Measurements from ENCODE around the gene PTGIS.
"Not testable (repeated sequence)": the region's sequence is repeated elsewhere in the genome, so short reads cannot be mapped to it uniquely, and the experiment has no call there.

PTGIS gene

DNA sequence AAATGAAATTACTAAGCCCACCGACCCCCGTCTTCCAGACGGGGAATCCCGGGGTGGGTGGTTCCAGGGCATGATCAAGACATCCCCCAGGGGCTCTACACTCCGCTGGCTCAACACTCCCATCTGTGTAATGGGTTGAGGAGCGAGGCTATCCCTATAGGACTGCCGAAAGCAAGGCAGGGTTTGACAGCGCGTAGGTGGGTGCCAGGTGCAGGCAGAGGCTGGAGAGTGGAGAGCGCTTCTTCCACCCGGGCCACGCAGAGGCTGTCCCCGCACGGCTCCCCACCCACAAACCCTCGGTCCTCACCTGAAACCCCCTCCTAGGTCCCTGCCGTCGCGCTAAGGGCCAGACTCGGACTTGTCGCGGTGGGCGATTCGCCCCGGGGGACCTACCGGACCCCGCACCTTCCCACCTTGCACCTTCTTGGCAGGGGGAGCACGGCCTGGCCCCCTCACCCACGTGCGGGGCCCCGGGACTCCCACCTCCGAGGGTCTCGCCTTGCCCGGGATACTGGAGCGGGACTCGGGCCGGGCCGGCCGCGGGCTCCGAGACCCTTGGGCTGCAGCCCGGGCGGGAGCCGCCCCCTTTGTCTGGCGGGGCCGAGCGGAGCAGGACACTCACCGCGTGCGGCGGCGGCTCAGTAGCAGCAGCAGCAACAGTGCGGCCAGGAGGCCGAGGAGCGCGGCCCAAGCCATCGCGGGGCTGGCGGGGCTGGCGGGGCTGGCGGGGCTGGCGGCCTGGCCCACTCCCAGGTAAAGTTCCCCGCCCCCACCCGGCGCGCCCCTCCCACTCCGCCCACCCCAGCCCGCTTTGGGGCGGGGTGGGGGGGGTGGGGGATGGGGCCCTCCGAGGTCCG, at the start of gene PTGIS:
Gene PTGIS (minus strand): TSS at position 717 of the 857 bp plus-strand sequence. CDS start 21 bp downstream, at position 696.
- H3K27ac ChIP-seq = no peak within 1 kb of the TSS
- TF ChIP-seq ZFX (IDR thresholded peaks at IDR 0.05) = no peak
- TF ChIP-seq, protein P1, sequence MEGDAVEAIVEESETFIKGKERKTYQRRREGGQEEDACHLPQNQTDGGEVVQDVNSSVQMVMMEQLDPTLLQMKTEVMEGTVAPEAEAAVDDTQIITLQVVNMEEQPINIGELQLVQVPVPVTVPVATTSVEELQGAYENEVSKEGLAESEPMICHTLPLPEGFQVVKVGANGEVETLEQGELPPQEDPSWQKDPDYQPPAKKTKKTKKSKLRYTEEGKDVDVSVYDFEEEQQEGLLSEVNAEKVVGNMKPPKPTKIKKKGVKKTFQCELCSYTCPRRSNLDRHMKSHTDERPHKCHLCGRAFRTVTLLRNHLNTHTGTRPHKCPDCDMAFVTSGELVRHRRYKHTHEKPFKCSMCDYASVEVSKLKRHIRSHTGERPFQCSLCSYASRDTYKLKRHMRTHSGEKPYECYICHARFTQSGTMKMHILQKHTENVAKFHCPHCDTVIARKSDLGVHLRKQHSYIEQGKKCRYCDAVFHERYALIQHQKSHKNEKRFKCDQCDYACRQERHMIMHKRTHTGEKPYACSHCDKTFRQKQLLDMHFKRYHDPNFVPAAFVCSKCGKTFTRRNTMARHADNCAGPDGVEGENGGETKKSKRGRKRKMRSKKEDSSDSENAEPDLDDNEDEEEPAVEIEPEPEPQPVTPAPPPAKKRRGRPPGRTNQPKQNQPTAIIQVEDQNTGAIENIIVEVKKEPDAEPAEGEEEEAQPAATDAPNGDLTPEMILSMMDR (conservative IDR thresholded peaks at IDR 0.05) = no peak

DNA sequence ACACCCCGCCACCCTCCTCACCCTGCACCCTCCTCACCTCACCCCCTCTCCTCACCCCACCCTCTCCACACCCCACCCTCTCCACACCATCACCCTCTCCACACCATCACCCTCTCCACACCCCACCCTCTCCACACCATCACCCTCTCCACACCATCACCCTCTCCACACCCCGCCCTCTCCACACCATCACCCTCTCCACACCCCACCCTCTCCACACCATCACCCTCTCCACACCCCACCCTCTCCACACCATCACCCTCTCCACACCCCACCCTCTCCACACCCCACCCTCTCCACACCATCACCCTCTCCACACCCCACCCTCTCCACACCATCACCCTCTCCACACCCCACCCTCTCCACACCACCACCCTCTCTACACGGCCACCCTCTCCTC, 49.5 kb upstream of the PTGIS start:
- H3K27ac ChIP-seq = not testable (repeated sequence)

DNA sequence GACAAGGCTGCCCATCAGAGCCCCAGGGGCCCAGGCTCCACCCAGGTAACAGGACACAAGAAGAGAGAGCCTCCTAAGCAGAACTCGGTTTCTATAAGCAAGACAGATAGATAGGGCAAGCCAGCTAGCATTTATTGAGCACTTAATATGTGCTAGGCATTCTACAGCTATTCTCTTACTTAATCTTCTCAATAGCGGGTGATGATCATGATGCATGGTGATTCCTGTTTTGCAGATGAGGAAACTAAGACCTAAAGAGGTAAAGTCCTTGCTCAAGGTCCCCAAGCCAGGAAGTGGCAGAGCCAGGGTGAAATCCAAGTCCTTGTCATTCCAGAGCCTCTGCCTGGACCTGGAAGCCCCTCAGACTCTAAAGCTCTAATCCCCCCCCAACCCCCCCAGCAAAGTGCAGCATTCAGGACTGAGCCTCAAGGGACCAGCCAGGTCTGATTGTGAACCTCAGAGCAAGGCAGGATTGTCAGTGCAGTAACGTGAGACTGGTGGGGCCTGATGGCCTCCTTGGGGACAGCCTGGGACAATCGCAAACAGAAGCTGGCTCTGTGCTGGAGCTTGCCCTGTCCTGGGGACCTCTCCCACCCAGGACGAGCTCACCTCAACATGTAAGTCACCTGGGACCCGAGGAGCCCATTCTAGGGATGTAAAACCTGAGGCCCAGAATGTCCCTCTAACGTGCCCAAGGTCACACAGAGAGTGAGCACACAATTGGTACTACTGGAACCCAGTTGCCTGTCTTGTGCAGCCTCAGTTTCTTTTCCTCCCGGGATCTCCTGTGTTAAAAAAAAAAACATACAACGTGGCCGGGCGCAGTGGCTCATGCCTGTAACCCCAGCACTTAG, 48.4 kb upstream of the PTGIS start:
- H3K27ac ChIP-seq = no peak overlapping the region; the same call in 1 of the 2 replicates
- TF ChIP-seq, protein P1 (conservative IDR thresholded peaks at IDR 0.05) = no peak
- TF ChIP-seq ZFX (IDR thresholded peaks at IDR 0.05) = no peak

DNA sequence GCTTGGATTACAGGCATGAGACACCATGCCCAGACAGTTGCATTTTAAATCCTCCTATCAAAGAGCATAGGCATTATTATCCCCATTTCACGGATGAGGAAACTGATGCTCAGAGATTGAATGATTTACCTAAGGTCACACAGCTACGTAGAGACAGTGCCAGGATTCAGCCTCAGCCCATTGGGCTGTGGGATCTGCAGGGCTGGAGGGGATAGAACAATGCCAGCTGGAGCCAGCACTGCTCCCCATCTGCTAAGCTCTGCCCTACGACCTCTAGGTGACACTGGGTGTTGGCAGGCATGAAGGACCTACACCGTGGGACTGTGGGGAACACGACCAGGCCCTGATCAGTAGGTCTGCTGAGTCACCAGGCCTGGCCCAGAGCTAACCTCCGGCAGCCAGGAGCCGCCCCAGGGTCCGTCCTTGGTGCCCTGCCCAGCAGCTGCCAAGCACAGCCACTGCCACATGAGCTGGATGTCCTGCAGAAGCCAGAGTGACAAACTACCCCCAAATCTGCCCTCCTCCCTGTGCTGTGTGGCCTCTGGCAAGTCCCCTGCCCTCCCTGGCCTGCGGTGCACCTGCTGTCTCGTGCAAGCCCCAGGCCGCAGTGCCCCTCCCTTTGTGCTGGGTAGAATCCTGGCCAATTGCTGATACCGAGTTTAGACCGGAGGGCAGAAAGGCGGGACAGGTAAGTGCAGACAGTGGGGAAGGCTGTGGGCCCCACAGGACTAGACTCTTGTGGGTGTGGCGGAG, 47.6 kb upstream of the PTGIS start:
- TF ChIP-seq, protein P1 (conservative IDR thresholded peaks at IDR 0.05) = no peak
- no peak for TF ChIP-seq ZFX (IDR thresholded peaks at IDR 0.05)
- no peak overlapping the region; the same call in 1 of the 2 replicates for H3K27ac ChIP-seq

DNA sequence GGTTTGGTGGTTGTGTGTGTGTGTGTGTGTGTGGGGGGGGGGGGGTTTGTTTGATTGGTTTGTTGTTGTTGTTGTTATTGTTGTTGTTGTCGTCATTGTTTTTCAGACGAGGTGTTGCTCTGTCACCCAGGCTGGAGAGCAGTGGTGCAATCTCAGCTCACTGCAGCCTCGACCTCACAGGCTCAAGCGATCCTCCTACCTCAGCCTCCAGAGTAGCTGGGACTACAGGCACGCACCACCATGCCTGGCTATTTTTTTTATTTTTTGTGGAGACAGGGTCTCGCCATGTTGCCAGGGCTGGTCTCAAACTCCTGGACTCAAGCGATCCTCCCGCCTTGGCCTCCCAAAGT, 47.1 kb upstream of the PTGIS start:
- H3K27ac ChIP-seq = not testable (repeated sequence)

DNA sequence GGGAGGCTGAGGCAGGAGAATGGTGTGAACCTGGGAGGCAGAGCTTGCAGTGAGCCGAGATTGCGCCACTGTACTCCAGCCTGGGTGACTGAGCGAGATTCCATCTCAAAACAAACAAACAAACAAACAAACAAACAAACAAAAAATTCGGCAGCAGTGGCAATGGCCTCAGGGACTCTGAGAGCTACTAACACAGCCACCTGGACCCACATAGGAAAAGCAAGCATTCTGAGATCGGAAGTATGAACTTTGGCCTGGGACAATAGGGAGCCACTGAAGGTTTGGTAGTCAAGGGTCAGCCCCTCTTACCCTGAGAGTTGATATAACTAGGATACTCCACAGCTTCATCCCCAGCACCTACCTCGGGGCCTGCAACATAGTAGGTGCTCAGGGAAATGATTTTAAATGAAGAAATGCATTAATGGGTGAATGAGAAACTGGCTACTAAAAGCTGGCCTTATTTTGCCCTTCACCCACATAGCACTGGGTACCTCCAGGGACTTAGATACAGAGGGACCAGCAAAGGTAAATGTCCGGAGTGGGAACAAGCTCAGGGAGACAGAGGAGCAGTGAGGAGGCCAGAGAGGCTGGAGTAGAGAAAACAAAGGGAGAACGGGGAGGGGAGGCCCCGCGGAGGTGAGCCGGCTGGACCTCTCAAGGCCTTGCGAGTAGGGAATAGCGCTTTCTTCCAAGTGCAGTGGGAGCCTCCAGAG, 46.6 kb upstream of the PTGIS start:
- no peak overlapping the region for H3K27ac ChIP-seq
- no peak for TF ChIP-seq ZFX (IDR thresholded peaks at IDR 0.05)
- TF ChIP-seq, protein P1 (conservative IDR thresholded peaks at IDR 0.05) = no peak

DNA sequence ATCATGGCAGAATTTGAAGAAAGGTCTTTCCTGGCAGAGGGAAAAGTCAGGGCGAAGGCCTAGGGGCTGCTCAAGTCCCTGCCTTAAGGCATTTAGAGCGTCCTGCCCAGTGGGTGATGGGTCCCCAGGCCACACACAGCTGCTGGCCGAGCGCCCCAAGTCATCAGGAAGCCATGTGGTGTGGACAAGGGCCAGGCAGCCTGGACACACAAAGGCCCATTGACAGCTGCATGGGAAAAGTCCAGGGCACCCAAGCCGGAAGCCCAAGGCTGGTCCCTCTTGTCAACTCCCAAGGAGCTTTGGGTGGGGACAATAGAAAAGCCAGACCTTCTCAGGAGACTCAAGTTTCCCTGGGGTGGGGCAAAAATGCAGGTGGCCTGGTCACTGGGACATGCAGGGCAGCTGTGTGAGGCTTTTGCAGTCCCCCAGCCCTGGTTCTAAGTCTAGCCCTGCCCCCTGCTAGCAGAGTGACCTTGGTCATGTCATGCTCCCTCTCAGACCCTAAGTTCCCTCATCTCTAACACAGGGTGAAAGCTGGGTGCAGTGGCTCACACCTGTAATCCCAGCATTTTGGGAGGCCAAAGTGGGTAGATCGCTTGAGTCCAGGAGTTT, 44.3 kb upstream of the PTGIS start:
- no peak for TF ChIP-seq ZFX (IDR thresholded peaks at IDR 0.05)
- TF ChIP-seq, protein P1 (conservative IDR thresholded peaks at IDR 0.05) = no peak
- no peak overlapping the region for H3K27ac ChIP-seq

DNA sequence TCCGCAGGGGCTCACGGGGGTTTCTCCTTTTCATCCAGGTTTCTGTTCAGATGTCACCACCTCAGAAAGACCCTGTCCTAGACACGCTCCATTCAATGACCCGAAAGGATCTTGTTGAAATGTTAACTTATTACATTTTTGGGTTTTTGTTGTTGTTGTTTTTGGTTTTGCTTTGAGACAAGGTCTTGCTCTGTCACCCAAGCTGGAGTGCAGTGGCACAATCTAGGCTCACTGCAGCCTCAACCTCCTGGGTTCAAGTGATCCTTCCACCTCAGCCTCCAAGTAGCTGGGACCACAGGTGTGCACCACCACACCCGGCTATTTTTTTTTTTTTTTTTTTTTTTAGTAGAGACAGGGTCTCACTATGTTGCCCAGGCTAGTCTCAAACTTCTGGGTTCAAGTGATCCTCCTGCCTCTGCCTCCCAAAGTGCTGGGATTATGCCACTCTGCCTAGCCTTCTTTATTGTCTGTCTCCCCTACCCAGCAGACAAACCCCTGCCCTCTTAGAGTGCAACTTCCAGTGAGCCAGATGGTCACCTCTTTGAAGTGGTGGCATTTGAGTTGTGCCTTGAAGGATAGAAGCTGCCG, 43.7 kb upstream of the PTGIS start:
- not testable (repeated sequence) for H3K27ac ChIP-seq

Data from C4-2B (cell line).